GM11168 (cell line): ENCODE data around the gene BDKRB2.

ENCODE experiments used
- in situ Hi-C: fragments of 300-500 bp; cut with MboI; formaldehyde crosslinking; loops from one replicate; pipeline ENCODE4 v1.12.0; 2022; ENCODE audit warnings: low sequenced_read_pairs; ENCODE audit not compliant: unreplicated experiment

BDKRB2 gene

DNA sequence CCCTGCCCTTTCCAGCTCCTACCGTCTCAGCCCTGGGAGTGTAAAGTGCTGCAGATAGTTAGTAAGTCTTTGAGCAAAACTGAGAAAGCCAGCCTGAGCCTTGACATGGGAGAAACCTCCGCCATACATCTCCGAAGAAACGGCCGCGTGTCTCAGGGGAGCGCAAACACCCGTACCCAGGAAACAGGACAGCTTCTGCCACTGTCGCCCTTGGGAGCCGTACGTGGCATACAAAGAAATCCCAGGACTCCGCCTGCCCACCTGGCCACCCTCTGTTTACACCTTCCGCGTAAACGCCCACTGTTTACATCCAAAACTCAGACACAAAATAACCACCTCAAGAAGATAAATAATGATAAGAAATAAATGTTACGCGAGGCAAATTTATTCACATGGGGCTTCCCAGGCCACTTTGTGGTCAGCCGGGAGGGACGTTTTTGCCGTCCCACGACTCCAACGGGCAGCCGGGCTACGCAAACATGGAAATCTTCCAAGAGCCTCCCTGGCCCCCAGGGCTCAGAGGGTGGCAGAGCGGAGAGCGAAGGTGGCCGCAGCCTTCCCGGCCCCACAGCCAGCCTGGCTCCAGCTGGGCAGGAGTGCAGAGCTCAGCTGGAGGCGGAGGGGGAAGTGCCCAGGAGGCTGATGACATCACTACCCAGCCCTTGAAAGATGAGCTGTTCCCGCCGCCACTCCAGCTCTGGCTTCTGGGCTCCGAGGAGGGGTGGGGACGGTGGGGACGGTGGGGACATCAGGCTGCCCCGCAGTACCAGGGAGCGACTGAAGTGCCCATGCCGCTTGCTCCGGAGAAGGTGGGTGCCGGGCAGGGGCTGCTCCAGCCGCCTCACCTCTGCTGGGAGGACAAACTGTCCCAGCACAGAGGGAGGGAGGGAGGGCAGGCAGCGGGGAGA lies at the start of gene BDKRB2:
BDKRB2 (plus strand) TSS at position 689 of the 908 bp plus-strand sequence. CDS start 32,269 bp downstream, outside the sequence.
- in situ Hi-C loops, result no loop called here

DNA sequence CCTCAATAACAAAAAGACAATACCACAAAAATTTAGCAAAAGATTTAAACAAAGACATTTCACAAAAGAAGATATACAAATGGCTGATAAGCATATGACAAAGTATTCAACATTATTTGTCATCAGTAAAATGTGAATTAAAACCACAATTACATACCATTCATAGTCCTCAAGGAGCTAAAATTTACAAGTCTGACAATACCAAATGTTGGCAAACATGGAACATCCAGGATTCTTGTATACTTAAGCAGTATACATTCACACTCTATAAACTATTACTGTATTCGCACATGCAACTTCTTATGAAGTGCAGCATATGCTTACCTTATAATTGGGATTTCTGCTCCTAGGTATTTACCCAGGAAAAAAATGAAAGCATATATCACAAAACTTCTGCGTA lies 49.7 kb upstream of the BDKRB2 start:
- in situ Hi-C loops, result no loop called here

DNA sequence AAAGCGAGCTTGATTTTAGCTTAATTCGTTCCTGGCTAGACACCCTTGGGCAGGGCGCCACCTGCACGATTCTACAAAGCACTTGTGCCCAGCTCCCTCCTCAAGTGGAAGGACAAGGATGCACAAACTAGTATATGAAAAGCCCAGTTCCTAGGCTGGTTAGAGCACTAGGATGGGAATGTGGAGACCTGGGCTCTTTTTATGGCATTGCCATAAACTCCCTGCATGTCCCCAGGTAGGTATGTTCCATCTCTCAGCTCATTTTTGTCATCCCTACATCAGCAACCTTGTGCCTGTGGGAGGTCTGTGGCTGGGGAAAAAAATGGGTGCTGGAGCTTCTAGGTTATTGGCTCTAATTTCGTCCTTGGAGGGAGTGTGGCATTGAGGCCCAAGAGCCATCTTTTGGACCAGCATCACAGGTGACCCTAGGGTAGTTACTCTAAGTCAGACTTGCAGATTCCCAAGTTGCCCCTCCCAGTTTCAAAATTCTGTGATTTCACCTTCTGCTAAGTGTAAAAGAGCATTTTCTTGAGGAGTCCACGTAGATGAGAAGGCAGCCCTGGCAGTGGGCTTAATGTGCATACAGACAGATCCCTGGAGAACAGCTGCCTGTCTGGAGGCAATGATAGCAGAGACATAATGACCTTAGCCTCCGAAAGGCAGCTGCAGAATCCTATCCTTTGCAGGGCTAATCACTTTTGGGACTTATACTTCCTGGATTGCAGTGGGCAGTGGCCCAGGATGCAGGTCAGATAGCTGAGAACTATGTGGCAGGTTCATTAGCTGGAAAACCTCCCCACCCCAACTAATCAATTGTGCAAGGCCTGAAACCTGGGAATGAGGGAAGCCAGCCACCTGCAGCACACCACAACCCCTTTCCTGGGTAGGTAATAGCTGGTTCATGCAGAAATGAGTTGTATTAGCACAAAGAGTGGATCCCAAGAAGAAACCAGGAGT lies 47.6 kb upstream of the BDKRB2 start:
- in situ Hi-C loops, result no loop called here

DNA sequence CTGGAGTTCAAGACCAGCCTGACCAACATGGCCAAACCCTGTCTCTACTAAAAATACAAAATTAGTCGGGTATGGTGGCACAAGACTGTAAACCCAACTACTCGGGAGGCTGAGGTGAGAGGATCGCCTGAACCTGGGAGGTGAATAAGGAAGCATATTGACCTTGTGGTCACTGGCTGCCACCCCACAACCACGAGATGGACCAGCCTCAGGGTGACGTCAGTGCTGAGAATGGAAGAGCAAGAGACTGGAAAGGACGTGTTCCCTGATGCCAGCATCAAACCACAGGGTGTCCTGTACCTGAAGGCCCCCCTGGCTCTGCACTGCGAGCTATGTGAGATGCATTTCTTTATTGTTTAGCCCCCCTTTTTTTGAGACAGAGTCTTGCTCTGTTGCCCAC lies 45.9 kb upstream of the BDKRB2 start:
- in situ Hi-C loops, result no loop called here

DNA sequence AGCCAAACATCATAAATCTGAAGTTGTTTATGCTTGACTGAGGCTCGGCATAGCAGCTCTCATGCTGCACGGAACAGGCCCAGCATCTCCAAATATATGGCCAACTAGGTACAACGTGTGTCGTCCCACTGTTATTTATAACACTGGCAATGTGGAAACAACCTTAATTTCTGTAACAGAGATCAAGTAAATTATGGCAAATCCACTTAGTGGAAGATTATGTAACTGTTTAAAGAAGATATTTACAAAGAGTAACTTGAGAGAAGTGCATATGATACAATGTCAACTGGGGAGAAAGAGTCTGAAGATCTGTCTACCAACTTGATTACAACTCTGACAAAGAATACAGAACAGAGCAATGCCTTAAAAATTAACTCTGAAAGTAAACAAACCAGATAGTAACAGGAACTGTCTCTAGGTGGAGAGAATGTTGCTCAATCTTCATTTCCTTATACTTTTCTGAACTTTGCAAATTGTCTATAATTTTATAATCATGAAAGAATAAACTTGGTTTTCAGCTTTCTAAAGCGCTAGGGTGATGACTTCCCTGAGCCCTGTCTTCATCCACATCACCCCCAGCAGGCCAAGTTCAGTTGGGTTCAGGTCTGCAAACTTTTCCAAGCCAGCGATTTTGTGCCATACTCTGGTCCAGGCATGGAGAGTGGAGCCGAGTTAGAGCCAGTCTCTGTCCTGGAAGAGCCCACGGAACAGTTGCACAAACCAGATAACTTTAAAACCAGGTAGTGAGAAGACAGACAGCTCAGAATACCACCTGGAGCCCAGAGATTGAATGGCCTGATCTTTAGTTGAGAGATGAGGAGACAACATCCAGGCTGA lies 44.3 kb upstream of the BDKRB2 start:
- in situ Hi-C loops, result no loop called here

DNA sequence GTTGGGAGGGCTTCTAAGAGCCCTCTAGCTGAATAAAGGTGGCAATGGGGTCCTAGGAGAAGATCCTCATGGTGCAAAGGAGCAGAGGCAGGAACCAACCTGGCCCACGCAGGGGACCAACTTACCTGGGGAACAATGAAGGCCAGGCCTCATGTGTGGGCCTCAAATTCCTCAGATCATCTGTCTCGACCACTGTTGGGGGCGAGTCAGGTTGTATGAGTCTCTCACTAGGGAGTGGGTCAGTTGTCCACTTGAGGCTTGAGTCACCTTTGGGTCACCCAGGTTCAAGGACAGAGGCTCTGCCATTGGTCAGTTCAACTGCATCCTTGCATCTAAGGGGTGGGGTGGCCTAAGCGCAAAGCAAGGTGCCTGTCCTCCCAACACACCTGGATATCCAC lies 43.7 kb upstream of the BDKRB2 start:
- in situ Hi-C loops, result no loop called here

DNA sequence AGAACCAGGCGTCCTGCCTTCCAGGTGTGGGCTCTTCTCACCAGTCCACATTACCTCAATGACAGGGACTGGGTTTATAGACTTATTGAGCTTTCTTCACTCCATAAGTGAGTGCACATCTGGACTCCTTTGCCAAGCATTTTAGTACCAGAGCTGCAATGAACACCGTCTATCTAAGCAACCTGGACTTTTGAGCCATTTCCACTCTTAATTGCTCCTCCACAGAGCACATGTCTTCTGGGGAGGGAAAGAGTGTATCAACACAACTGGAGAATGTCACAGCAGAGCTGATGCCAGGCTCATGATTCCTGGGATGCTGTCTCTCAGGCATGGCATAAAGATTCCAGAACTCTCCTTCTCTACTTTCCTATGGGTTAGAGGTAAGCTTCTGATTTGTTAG lies 43.0 kb upstream of the BDKRB2 start:
- in situ Hi-C loops, result no loop called here

DNA sequence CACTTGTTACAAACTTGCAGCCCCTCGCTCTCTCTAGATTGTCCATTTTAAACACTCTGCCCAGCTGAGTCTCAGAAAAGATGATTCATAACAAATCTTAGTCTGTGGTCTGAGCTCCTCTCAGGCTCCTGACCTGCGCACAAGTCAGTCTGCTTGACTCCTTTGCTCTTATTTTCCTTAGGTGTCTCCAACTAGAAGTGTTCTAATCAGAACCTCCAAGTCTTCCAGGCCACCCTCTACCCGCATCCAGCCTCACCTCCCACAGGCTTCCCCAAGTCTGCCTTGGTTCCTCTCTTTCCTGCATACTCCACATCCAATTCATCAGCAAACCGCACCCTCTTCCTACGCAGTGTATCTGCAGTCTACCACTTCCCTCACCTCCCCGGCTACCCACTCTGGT lies 42.4 kb upstream of the BDKRB2 start:
- in situ Hi-C loops, result no loop called here

DNA sequence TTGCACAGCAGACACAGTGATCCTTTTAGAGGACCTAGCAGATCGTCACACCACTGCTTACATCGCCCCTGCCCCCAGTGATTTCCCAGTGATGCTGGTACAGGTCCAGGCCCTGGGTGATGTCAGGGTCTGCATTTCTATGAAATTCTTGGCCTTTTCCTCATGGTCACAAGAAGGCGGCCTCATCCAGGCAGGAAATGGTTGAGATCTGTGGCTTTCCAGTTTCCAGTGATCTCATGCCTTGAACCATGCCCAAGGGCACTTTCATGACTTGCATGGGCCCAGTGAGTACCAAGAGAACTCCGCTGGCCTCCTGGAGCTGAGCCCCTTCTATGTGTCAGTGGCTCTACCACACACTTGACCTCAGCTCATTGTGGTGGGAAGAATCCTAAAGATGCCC lies 41.9 kb upstream of the BDKRB2 start:
- in situ Hi-C loops, result no loop called here

DNA sequence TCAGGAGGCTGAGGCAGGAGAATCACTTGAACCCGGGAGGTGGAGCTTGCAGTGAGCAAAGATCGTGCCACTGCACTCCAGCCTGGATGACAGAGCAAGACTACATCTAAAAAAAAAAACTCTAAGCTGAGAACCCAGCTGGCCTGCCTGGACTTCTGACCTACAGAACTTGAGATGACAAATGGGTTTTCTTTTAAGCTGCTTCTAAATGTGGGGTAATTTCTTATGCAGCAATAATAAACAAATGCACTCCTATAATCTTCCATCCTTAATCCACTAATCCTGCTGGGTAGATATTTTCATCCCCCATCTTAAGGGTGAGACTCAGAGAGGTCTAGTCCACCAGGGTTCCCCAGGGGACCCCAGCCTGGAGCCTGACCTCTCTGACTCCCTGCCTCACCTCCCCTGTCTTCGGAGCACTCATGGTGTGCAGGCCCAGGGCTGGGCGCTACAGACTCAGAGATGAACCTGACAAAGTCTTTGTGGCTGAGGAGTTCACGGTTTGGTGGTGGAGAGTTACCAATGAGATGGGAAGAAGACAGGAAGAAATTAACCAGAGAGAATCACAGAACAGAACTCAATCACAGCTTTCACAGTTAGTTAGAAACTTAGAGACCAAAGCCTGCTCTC lies 39.7 kb upstream of the BDKRB2 start:
- in situ Hi-C loops, result no loop called here

DNA sequence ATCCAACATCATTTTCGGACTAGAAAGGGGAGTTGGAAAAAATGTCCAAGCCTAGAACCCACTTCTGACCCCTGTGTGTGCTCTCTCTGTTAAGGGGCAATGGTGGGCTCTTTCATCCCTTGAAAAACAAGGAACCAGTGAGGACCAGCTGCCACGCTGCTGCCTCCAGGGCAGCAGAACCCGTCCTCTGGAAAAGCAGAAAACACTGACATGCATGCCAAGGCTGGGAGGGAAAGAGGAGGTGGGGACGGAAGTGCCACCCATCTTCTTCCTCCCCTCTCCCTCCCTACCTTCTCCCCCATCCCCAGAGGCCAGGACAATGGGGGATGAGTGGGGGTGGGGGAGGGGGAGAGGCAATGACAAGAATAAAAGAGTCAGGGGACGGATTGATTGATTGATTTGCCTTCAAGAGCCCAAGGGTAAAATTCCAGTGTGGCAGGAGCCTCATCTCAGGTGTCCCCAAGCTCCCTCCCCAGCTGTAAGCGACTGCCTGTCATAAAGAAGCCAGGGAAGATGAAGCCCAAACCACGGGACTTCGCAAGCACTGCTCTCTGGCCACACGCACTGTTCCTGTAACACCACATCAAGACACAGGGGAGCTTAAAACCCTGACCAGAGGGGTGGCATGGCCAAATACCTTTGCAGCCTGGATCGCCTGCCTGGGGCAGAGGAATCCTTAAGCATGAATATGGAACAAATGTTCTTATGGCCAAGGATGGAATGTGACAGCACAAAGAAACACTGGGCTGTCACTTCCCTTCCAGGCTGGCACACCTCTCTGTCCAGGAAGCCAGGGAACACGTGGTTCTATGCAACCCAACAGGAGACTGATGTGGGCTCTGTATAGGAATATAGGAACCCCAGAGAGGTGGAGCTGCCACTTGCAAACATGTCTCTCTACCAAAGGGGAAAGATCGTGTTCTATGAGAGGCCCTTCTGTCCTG lies 38.9 kb upstream of the BDKRB2 start:
- in situ Hi-C loops, result no loop called here

DNA sequence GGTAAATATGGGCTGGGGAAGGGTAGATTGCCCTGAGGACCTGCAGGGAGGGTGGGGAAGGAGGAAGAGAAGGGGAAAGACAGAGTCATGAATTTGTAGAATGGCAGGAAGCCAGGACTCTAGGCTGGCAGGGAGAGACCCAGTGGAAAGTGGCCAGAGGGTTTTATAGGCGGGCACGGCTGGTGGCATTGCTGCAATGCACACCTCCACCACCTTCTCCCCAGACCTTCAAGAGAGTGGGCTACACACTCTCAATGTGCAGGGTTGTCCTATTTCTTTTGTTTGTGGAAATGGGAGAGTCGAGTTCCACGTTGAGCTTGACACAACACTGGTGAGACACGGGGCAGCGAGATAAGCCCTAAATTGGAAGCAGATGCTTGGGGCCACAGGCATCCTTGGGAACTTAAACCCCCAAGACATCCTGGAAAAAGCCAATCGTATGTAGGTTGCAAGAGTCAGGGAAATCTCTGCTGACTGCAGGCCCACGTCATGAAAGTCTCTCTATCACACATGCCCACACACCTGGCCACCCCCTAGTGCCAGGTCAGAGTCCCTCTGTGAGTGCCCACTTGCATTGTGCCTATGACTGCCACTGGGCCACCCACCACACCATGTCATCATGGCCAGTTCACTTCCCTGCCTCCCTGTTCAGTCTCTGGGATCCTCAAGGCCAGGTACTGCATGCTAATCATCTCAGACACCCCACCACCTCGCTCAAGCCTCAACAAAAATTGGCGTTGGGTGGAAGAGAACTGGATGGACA lies 38.0 kb upstream of the BDKRB2 start:
- in situ Hi-C loops, result no loop called here

DNA sequence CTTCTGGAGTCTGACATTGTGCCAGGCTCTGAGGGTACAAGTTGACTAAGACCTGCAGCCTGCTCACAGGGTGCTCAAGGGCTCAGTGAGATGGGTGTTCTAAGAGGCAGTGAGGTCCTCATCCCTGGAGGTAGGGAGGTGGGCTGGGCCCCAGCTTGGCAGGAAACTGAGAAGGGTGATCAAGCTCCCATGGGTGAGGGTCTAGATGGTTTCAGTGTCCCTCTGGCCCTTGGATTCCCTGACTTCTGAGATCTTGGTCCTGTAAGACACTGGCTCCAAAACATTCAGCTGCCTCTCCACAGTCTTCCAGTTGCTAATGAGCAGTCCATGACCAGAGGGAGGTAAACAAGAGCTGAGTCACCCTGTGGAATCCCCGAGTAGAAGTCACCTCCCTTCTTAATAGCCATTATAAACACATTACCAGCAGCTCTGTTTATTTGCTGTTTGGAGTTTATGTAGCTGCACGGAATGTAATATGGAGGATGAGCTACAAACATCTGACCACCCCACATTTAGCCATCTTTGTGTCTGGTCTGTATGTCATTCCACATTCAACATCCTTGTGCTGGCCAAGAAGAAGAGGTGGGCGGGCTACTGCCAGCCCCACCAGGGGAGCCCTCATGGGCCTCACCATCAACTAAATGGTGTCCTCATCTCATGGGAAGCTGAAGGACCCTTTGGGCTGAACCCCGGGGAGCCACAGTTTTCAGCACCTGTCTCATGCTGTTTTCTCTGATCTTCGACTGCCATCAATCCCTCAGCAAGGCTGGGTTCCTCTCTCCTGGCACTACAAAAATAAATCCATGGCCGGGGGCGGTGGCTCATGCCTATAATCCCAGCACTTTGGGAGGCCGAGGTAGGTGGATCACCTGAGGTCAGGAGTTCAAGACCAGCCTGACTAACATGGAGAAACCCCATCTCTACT lies 37.2 kb upstream of the BDKRB2 start:
- in situ Hi-C loops, result no loop called here

DNA sequence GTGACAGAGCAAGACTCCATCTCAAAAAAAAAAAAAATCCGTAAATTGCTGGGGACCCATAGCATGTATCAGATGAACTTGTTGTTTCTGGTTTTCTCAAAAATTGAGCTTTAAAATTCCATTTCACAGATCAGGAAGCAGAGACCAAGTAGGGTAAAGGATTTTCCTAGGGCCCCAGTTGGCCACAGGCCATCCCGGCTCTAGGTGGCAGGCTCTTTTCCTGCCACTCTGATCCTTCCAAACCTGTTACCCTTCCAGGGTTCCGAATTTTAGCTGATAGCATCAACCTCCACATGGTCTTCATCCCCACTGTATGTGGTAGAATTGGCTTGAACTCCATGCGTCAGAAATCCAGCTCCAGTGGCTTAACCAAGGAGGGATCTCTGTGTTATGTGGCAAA lies 36.1 kb upstream of the BDKRB2 start:
- in situ Hi-C loops, result no loop called here

DNA sequence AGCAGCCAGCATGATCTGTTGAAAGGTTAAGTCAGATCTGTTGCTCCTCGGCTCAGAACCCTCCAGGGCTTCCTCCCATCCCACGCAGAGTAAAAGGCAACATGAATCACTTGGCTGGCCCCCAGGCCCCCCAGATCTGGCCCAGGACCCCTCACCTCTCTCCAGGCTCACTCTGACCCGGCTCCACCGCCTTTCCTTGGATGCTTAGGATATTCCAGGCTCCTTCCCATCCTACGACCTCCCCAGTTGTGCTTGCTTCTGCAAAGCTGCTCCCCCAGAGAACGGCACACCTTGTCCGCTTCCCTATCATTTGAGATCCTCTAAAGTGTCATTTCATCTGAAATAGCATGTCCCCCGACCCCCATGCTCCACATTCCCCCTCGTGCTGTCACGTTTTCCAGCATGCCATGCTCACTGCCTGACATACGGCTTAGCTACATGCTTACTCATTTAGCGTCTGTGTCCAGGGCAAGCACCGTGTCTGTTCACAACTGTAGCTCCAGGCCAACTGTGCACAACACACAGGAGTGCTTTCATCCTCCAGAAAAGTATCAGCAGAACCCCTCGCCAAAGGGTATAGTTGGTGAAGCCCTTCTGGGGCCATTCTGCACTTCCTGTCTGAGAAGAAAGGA lies 33.6 kb upstream of the BDKRB2 start:
- in situ Hi-C loops, result no loop called here

DNA sequence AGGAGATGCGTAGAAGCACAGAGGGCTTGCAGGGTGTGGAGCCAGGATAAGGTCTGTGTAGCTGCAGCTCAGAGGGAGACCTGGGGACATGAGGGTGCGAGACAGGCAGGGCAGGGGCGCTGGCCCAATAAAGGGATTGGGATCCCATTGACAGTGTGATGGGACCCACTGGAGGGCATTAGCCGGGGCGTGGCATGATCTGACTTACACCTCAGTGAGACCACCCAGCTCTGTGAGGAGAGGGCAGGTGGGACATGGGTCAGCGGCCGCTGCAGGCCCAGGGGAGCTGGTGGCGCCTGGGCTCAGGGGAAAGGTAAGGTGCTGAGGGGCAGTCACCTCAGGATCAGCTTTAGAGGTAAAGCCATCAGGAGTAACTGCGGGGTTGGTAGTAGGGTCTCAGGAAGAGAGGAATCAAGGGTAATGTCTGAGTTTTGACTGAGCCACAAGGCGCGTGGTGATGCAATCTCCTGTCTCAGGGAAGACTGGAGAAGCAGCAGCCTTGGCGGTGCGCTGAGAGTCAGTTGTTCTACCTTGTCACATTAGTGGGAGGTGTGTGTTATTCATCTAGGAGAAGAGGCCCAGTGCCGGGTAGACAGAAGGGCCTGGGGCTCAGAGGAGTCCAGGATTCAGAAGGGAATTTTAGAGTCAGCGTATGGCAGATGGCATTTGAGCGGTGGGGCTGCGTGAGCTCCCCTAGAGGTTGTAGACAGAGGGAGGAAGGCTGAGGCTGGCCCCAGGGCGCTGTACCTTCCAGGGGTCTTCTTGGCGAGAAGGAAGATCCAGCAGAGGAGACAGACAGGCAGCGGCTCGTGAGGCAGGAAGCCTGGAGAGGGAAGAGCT lies 30.8 kb upstream of the BDKRB2 start:
- in situ Hi-C loops, result no loop called here
